WTC11 (cell line): ENCODE measurements around the gene TRIM41. TPM values are rescaled to one million over a fixed set of nuclear protein-coding genes. Genes with fewer than 3 reads are reported as not detected.

ENCODE experiments used
- ATAC-seq: fragments of 200-7000 bp; cut with Tn5 transposase; 2 replicates; pipeline ENCODE4 v1.10.0; 2021; ENCODE audit warnings: mild to moderate bottlenecking, moderate library complexity
- CTCF ChIA-PET: fragments of 300-600 bp; sonication (Branson Sonifier 250); formaldehyde crosslinking; loops from one replicate; lab custom pipeline; 2021; ENCODE audit warnings: antibody characterized with exemption; lab: Charles Lee
- POLR2A ChIA-PET: fragments of 350-600 bp; sonication (Branson Sonifier 250); formaldehyde crosslinking; loops from one replicate; lab custom pipeline; 2021; ENCODE audit warnings: antibody characterized with exemption; lab: Charles Lee
- DNase-seq: peaks from one replicate; pipeline ENCODE4 v3.0.0; 2021; ENCODE audit warnings: low spot score
- H3K27ac Mint-ChIP-seq: 2 replicates; pipeline ENCODE4 v1.8.0; 2021; ENCODE audit warnings: mixed read lengths
- H3K27me3 Mint-ChIP-seq: 2 replicates; pipeline ENCODE4 v1.8.0; 2021; ENCODE audit warnings: low read depth, mild to moderate bottlenecking, moderate library complexity, mixed read lengths
- H3K36me3 Mint-ChIP-seq: 2 replicates; pipeline ENCODE4 v1.8.0; 2021; ENCODE audit warnings: mixed read lengths
- H3K4me1 Mint-ChIP-seq: 2 replicates; pipeline ENCODE4 v1.8.0; 2022; ENCODE audit warnings: mixed read lengths
- H3K4me3 Mint-ChIP-seq: 2 replicates; pipeline ENCODE4 v1.8.0; 2021; ENCODE audit warnings: mild to moderate bottlenecking, moderate library complexity, mixed read lengths
- H3K9me3 Mint-ChIP-seq: 2 replicates; pipeline ENCODE4 v1.8.0; 2021; ENCODE audit warnings: mixed read lengths
- AFF4 ChIP-seq: sonication (generic); formaldehyde crosslinking; IDR thresholded peaks from 2 replicates; pipeline ENCODE4 v1.8.1; 2023; ENCODE audit warnings: mild to moderate bottlenecking, missing genetic modification reagents, borderline replicate concordance
- ATF1 ChIP-seq: sonication (generic); formaldehyde crosslinking; IDR thresholded peaks from 2 replicates; pipeline ENCODE4 v1.8.1; 2023; ENCODE audit warnings: mild to moderate bottlenecking, moderate library complexity, missing genetic modification reagents
- ATF6 ChIP-seq: sonication (generic); formaldehyde crosslinking; IDR thresholded peaks from 2 replicates; pipeline ENCODE4 v1.8.1; 2023; ENCODE audit warnings: mild to moderate bottlenecking, missing genetic modification reagents
- CREB1 ChIP-seq: sonication (generic); formaldehyde crosslinking; IDR thresholded peaks from 2 replicates; pipeline ENCODE4 v1.8.0; 2023; ENCODE audit warnings: mild to moderate bottlenecking, missing genetic modification reagents
- ERG ChIP-seq: fragments of 250-450 bp; sonication (Bioruptor Pico); IDR thresholded peaks from 2 replicates; pipeline ENCODE4 v1.8.0; 2021; ENCODE audit warnings: mild to moderate bottlenecking
- HMGXB4 ChIP-seq: sonication (generic); formaldehyde crosslinking; IDR thresholded peaks from 2 replicates; pipeline ENCODE4 v1.8.1; 2023; ENCODE audit warnings: mild to moderate bottlenecking, moderate library complexity, missing genetic modification reagents
- JAZF1 ChIP-seq: fragments of 250-450 bp; sonication (Bioruptor Pico); IDR thresholded peaks from 2 replicates; pipeline ENCODE4 v1.9.0; 2021; ENCODE audit warnings: moderate library complexity, mild to moderate bottlenecking, inconsistent platforms
- MLX ChIP-seq: sonication (generic); formaldehyde crosslinking; IDR thresholded peaks from 2 replicates; pipeline ENCODE4 v1.8.1; 2023; ENCODE audit warnings: mild to moderate bottlenecking, missing genetic modification reagents, moderate library complexity
- MYBL2 ChIP-seq: sonication (generic); formaldehyde crosslinking; IDR thresholded peaks from 2 replicates; pipeline ENCODE4 v1.8.1; 2023; ENCODE audit warnings: mild to moderate bottlenecking, moderate library complexity, missing genetic modification reagents
- NR2C2 ChIP-seq: sonication (generic); formaldehyde crosslinking; IDR thresholded peaks from 2 replicates; pipeline ENCODE4 v1.8.0; 2022; ENCODE audit warnings: mild to moderate bottlenecking, missing genetic modification reagents
- SP1 ChIP-seq: sonication (generic); formaldehyde crosslinking; conservative IDR thresholded peaks from 2 replicates; pipeline ENCODE4 v1.8.1; 2022; ENCODE audit warnings: missing genetic modification reagents
- STAT6 ChIP-seq: sonication (generic); formaldehyde crosslinking; conservative IDR thresholded peaks from 2 replicates; pipeline ENCODE4 v1.8.1; 2023; ENCODE audit warnings: mild to moderate bottlenecking, low read depth, missing genetic modification reagents, moderate library complexity
- TP53 ChIP-seq: sonication (generic); formaldehyde crosslinking; IDR thresholded peaks from 2 replicates; pipeline ENCODE4 v1.8.1; 2023; ENCODE audit warnings: mild to moderate bottlenecking, missing genetic modification reagents
- USF2 ChIP-seq: sonication (generic); formaldehyde crosslinking; IDR thresholded peaks from 2 replicates; pipeline ENCODE4 v1.8.1; 2023; ENCODE audit warnings: mild to moderate bottlenecking, missing genetic modification reagents, moderate library complexity
- ZBTB43 ChIP-seq: sonication (generic); formaldehyde crosslinking; IDR thresholded peaks from 2 replicates; pipeline ENCODE4 v1.8.1; 2023; ENCODE audit warnings: mild to moderate bottlenecking, missing genetic modification reagents
- ZNF263 ChIP-seq: sonication (generic); formaldehyde crosslinking; IDR thresholded peaks from 2 replicates; pipeline ENCODE4 v1.8.1; 2022; ENCODE audit warnings: low read depth, mild to moderate bottlenecking, moderate library complexity, missing genetic modification reagents
- total RNA-seq: library from RNA; stranded (reverse); gene quantifications from 3 replicates; pipeline ENCODE4 v1.2.3, GENCODE V29; 2021

The TRIM41 gene
- total RNA-seq, 1 experiment from 2014 or later: 33.5 TPM

GRCh38 chr5:181203777-181204112 is 19.3 kb upstream of the TRIM41 start:
- peaks cover 6% of the 10 kb centered on the region; the same call in 1 of the 2 replicates for H3K36me3 Mint-ChIP-seq
- ChIA-PET CTCF (interaction anchor here (1.9 to 4.6 kb wide), 4 partner anchors 9 to 35 kb away, joined by 5 to 42 read pairs (median 12); no protein-coding TSS in a partner anchor), POLR2A (interaction anchor here (2.3 kb wide), 1 partner anchor 12 kb away, joined by 11 read pairs; no protein-coding TSS in a partner anchor)
- H3K4me3 Mint-ChIP-seq: peak overlapping the region; percentile 78
- ATAC-seq: no peak
- peaks cover 83% of the 10 kb centered on the region for H3K27me3 Mint-ChIP-seq
- peaks cover 41% of the 10 kb centered on the region for H3K4me1 Mint-ChIP-seq
- no peak for TF ChIP-seq ZNF263 (CRISPR knock-in tag)
- TF ChIP-seq USF2: no peak
- no peak for TF ChIP-seq TP53 (CRISPR knock-in tag)
- TF ChIP-seq ATF1 (CRISPR knock-in tag): no peak
- TF ChIP-seq STAT6 (CRISPR knock-in tag): no peak
- TF ChIP-seq ERG (CRISPR knock-in tag): no peak
- TF ChIP-seq MYBL2: no peak
- TF ChIP-seq MLX (CRISPR knock-in tag): no peak
- no peak for TF ChIP-seq NR2C2 (CRISPR knock-in tag)
- TF ChIP-seq ATF6 (CRISPR knock-in tag): no peak
- no peak for TF ChIP-seq CREB1 (CRISPR knock-in tag)
- TF ChIP-seq, all 79 proteins: peak for 0
- peak; percentile 54 for DNase-seq
- Mint-ChIP-seq H3K27ac (no peak overlapping the region), H3K9me3 (no peaks in the 10 kb centered on the region)

- Mint-ChIP-seq H3K4me1 (peaks cover 38% of the 10 kb centered on the region), H3K27me3 (peaks cover 80% of the 10 kb centered on the region), H3K27ac (no peak overlapping the region), H3K4me3 (peak overlapping the region; percentile 78), H3K9me3 (no peaks in the 10 kb centered on the region), H3K36me3 (peaks cover 6% of the 10 kb centered on the region; the same call in 1 of the 2 replicates)
- peak; percentile 50 for DNase-seq
- no peak for ATAC-seq
- ChIA-PET CTCF (interaction anchor here (1.0 to 4.6 kb wide), 6 partner anchors 10 to 36 kb away, joined by 3 to 42 read pairs (median 7); partner anchors contain the start of gene TRIM41), POLR2A (interaction anchor here (2.3 kb wide), 1 partner anchor 12 kb away, joined by 11 read pairs; no protein-coding TSS in a partner anchor)
- TF ChIP-seq HMGXB4 (CRISPR knock-in tag) (peak; percentile 11; the same call in 1 of the 2 replicates), AFF4 (no peak), ZBTB43 (CRISPR knock-in tag) (0 out of 2 replicates have a peak, but pooled peaks have one; percentile 3), SP1 (CRISPR knock-in tag) (no peak), ERG (CRISPR knock-in tag) (no peak), JAZF1 (CRISPR knock-in tag) (no peak)
These were observed 18.8 kb upstream of the TRIM41 start for GRCh38 chr5:181204113-181204825.
